ENCODE results near the gene YLPM1.

YLPM1 gene

GRCh38 chr14:74793506-74794155 is 30.5 kb downstream of the YLPM1 start:
- FAIRE-seq: no peak

GRCh38 chr14:74794947-74795346 is 31.8 kb downstream of the YLPM1 start:
- no peak for FAIRE-seq

- no peak for FAIRE-seq
Observed at GRCh38 chr14:74799765-74800164, 36.6 kb downstream of the YLPM1 start.

- FAIRE-seq: no peak
Observed at GRCh38 chr14:74800780-74801179, 37.7 kb downstream of the YLPM1 start.

GRCh38 chr14:74801396-74801795 is 38.3 kb downstream of the YLPM1 start:
- FAIRE-seq: no peak

- no peak for FAIRE-seq
Observed at GRCh38 chr14:74804219-74804825, 41.2 kb downstream of the YLPM1 start.

- no peak for FAIRE-seq
Observed at GRCh38 chr14:74807853-74808545, 44.9 kb downstream of the YLPM1 start.

GRCh38 chr14:74816124-74816523 is 53.0 kb downstream of the YLPM1 start:
- FAIRE-seq: no peak

GRCh38 chr14:74820288-74820687 is 57.2 kb downstream of the YLPM1 start:
- FAIRE-seq: no peak

GRCh38 chr14:74821267-74821915 is 58.3 kb downstream of the YLPM1 start:
- no peak for FAIRE-seq

GRCh38 chr14:74824997-74825396 is 61.9 kb downstream of the YLPM1 start:
- FAIRE-seq: peak; percentile 77

- FAIRE-seq: no peak
Observed at GRCh38 chr14:74826574-74826973, 63.5 kb downstream of the YLPM1 start.

GRCh38 chr14:74829251-74829650 is 66.1 kb downstream of the YLPM1 start:
- FAIRE-seq: no peak

GRCh38 chr14:74832849-74833248 is 69.7 kb downstream of the YLPM1 start:
- FAIRE-seq: no peak

- no peak for FAIRE-seq
Observed at GRCh38 chr14:74834692-74835392, 71.7 kb downstream of the YLPM1 start.

GRCh38 chr14:74835645-74836250 is 72.6 kb downstream of the YLPM1 start:
- FAIRE-seq: no peak

GRCh38 chr14:74836251-74836960 is 73.3 kb downstream of the YLPM1 start:
- FAIRE-seq: no peak

GRCh38 chr14:74838166-74838565 is 75.0 kb downstream of the YLPM1 start:
- FAIRE-seq: no peak

- FAIRE-seq: no peak
Observed at GRCh38 chr14:74840603-74841030, 77.5 kb downstream of the YLPM1 start.

GRCh38 chr14:74841230-74842207 is 78.4 kb downstream of the YLPM1 start:
- no peak for FAIRE-seq

- FAIRE-seq: no peak
Observed at GRCh38 chr14:74843653-74844052, 80.5 kb downstream of the YLPM1 start.
